ENCODE results near the gene LMCD1. TPM values are rescaled to one million over a fixed set of nuclear protein-coding genes. Genes with fewer than 3 reads are reported as not detected.

Gene LMCD1
- polyA plus RNA-seq, 3 donors: 0.09 to 0.51 TPM; not detected in 1

- TF ChIP-seq, protein P1, sequence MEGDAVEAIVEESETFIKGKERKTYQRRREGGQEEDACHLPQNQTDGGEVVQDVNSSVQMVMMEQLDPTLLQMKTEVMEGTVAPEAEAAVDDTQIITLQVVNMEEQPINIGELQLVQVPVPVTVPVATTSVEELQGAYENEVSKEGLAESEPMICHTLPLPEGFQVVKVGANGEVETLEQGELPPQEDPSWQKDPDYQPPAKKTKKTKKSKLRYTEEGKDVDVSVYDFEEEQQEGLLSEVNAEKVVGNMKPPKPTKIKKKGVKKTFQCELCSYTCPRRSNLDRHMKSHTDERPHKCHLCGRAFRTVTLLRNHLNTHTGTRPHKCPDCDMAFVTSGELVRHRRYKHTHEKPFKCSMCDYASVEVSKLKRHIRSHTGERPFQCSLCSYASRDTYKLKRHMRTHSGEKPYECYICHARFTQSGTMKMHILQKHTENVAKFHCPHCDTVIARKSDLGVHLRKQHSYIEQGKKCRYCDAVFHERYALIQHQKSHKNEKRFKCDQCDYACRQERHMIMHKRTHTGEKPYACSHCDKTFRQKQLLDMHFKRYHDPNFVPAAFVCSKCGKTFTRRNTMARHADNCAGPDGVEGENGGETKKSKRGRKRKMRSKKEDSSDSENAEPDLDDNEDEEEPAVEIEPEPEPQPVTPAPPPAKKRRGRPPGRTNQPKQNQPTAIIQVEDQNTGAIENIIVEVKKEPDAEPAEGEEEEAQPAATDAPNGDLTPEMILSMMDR (IDR thresholded peaks at IDR 0.05): no peak
- Histone ChIP-seq H3K27me3 (ENCODE audit: control insufficient read depth in 2 of 2, insufficient read depth in 2 of 2, low read length in 2 of 2) (no peaks in the 10 kb centered on the region), H3K9ac (ENCODE audit: insufficient read depth, low read length, poor library complexity, severe bottlenecking) (no peak overlapping the region), H3K36me3 (replicated peaks in 1 of 2; ENCODE audit: control insufficient read depth in 1 of 2, insufficient read depth in 2 of 2, low read length in 2 of 2) (no peaks in the 10 kb centered on the region), H3K4me3 (replicated peaks in 1 of 3; ENCODE audit: low read depth in 2 of 3, low read length in 3 of 3) (no peak overlapping the region), H2AFZ (ENCODE audit: insufficient read depth, low read depth, low read length, poor library complexity, severe bottlenecking) (no peak overlapping the region), H3K9me3 (replicated peaks in 1 of 2; ENCODE audit: control insufficient read depth in 1 of 2, insufficient read depth in 1 of 2, low read length in 2 of 2) (peaks cover 0 to 4% of the 10 kb centered on the region in 2 donors), H3K27ac (ENCODE audit: low read depth in 1 of 2, low read length in 2 of 2) (no peak overlapping the region), H3K4me2 (replicated peaks; ENCODE audit: extremely low read depth, low read length, poor library complexity, severe bottlenecking) (no peak overlapping the region), H3K79me2 (ENCODE audit: insufficient read depth, low read length) (no peaks in the 10 kb centered on the region), H3K4me1 (ENCODE audit: control insufficient read depth in 1 of 2, insufficient read depth in 2 of 2, low read length in 2 of 2) (peaks cover 9 to 10% of the 10 kb centered on the region in 2 donors), H4K20me1 (ENCODE audit: insufficient read depth, low read length) (no peaks in the 10 kb centered on the region)
- intact Hi-C loops (cut with micrococcal nuclease): no loop called here
- Mint-ChIP-seq H3K27me3 (ENCODE audit: low read depth in 3 of 3) (peaks cover 2 to 10% (median 3%) of the 10 kb centered on the region in 3 donors), H3K4me3 (no peak overlapping the region), H3K36me3 (no peaks in the 10 kb centered on the region), H3K4me1 (peaks cover 8% of the 10 kb centered on the region), H3K27ac (no peak overlapping the region), H3K9me3 (peaks cover 0 to 4% (median 3%) of the 10 kb centered on the region in 7 donors)
- no peak for DNase-seq
- 84% methylated on average over 6 of the region's 7 CpGs for WGBS (ENCODE audit: insufficient coverage)
These were observed 30.7 kb downstream of the LMCD1 start for GRCh38 chr3:8532251-8532871.

GRCh38 chr3:8536096-8537056 is 34.8 kb downstream of the LMCD1 start:
- no peak overlapping the region for H3K4me3 Mint-ChIP-seq
- Histone ChIP-seq H3K4me3 (replicated peaks in 1 of 3; ENCODE audit: low read depth in 2 of 3, low read length in 3 of 3) (no peak overlapping the region), H3K36me3 (replicated peaks in 1 of 2; ENCODE audit: control insufficient read depth in 1 of 2, insufficient read depth in 2 of 2, low read length in 2 of 2) (no peaks in the 10 kb centered on the region), H3K4me1 (ENCODE audit: control insufficient read depth in 1 of 2, insufficient read depth in 2 of 2, low read length in 2 of 2) (no peaks in the 10 kb centered on the region), H3K27ac (ENCODE audit: low read depth in 1 of 2, low read length in 2 of 2) (no peak overlapping the region), H3K9ac (ENCODE audit: insufficient read depth, low read length, poor library complexity, severe bottlenecking) (no peak overlapping the region), H3K79me2 (ENCODE audit: insufficient read depth, low read length) (no peaks in the 10 kb centered on the region), H4K20me1 (ENCODE audit: insufficient read depth, low read length) (no peaks in the 10 kb centered on the region), H3K4me2 (replicated peaks; ENCODE audit: extremely low read depth, low read length, poor library complexity, severe bottlenecking) (no peak overlapping the region), H2AFZ (ENCODE audit: insufficient read depth, low read depth, low read length, poor library complexity, severe bottlenecking) (no peak overlapping the region), H3K9me3 (replicated peaks in 1 of 2; ENCODE audit: control insufficient read depth in 1 of 2, insufficient read depth in 1 of 2, low read length in 2 of 2) (peaks cover 0 to 4% of the 10 kb centered on the region in 2 donors), H3K27me3 (ENCODE audit: control insufficient read depth in 2 of 2, insufficient read depth in 2 of 2, low read length in 2 of 2) (no peaks in the 10 kb centered on the region)
- WGBS (ENCODE audit: insufficient coverage): 92% methylated on average over 2 of the region's 8 CpGs
- TF ChIP-seq, protein P1 (IDR thresholded peaks at IDR 0.05): no peak
- peaks cover 0 to 4% (median 3%) of the 10 kb centered on the region in 7 donors for H3K9me3 Mint-ChIP-seq
- DNase-seq: no peak
- H3K27me3 Mint-ChIP-seq (ENCODE audit: low read depth in 3 of 3): peaks cover 2 to 7% (median 4%) of the 10 kb centered on the region in 3 donors
- no peak overlapping the region for H3K27ac Mint-ChIP-seq
- no peaks in the 10 kb centered on the region for H3K4me1 Mint-ChIP-seq
- intact Hi-C loops (cut with micrococcal nuclease): no loop called here
- no peaks in the 10 kb centered on the region for H3K36me3 Mint-ChIP-seq

Data from CD14-positive monocyte (primary cell).